ENCODE measurements around the gene HTD2.
"Not testable (repeated sequence)": the region's sequence is repeated elsewhere in the genome, so short reads cannot be mapped to it uniquely, and the experiment has no call there.

Gene HTD2

DNA sequence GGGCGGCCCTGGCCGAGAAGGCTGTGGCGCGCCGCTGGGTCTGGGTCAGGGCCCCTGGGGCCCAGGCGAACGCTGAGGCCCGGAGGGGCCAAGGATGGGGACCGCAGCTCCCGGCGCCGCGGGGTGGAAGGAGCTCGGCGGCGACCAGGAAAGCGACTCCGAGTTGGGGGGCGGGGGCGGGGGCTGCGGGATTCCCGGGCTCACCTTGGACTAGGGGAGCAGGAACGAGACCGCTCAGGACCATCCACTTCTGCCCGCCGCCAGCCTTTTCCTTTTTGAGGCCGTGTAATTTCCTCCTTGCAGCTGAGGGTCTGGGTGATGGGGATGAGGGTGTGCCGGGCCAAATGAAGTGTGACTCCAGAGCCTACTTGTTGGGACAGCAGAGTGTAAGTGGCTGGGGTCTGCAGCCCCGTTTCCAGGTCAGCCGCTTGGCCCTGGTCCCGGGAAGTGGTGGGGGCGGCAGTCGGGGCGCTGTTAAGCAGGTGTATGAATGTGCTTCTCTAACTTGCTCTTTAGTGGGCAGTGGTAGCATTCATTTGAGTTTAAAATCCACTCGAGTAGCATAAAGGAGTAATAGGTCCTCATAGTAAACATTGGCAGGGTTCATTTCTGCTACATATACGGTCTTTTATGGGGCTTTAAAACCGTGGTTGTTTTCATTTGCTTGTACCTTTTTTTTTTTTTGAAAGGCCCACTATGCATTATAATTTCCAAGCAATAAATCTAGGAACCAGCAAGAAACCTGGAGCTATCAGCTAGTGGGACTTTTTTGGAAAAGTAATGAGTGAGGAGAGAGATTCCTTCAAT is 27.1 kb downstream of the HTD2 start:
- peak; percentile 18 to 23 for ATAC-seq

DNA sequence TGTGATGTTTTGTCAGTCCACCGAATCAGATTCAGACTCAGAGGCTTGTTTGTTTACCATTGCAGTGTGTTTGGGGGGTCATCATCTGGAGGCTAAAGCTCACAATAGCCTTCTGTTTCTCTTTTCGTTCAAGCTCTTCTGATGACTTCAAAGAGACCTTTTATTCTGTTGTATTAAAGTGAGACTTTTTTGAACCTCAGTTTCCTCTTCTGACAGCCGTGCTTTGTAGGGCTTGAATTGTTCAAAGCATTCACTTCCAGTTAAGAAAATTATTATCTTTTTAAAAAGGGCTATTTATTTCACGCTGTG is 27.6 kb downstream of the HTD2 start:
- no peak for ATAC-seq

DNA sequence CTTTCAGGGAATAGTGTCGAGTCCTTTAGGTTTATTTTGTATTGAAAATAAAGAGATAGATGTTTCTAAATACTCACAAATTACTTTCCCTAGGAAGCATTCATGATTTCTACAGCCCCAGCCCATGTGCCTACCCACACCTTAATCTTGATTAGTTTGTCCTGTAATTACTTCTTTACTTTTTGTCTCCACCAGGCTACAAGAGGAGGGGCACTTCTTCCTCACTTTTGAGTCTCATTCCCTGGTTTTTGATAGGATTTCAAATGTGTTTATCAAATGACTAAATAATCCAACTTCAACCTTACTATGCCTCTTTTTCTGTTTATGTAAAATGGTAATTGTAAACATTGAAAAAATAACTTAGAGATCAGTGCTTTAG is 28.2 kb downstream of the HTD2 start:
- no peak for ATAC-seq

DNA sequence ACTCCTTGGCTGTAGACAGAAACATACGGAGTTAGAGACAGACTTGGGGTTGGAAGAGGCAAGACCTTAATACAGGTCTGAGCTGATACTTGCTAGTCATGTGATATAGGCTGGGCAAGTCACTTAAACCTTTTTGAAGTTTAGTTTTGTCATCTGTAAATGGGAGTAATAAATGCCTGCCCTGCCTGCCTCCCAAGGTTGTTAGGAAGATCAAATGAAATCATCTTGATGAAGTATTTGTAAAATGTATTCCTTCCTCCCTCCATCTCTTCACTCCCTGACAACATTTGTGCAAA is 29.3 kb downstream of the HTD2 start:
- ATAC-seq = no peak

DNA sequence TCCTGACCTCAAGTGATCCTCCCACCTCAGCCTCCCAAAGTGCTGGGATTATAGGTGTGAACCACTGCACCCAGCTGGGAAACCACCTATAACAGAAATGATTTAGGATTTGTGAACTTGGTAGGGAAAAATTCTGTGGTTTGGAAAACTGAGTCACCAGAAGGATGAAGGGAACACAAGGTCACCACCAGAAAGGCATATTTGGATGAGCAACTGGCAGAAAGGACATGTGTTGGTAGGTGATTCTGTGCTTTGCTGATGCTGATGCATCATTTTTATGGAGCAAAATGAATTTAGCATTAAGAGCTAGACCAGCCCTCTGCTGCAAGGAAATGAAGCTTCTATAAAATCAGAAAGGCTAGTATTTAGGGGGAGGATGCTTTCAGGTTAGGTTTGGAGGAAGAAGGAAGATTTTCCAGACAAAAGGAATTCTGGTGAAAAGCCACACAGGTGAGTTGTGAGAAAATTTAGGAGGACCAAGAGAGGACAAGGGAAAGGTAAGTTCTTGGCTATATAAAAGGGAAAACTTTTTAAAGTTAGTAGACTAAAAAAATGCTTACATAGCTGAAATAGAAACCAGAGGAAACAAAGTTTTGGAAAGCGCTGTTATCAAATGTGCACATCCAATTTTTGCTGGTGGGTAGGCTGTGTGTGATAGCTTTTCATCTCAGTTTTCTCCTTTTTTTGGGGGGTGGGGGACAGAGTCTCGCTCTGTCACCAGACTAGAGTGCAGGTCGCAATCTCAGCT is 30.0 kb downstream of the HTD2 start:
- no peak for ATAC-seq

DNA sequence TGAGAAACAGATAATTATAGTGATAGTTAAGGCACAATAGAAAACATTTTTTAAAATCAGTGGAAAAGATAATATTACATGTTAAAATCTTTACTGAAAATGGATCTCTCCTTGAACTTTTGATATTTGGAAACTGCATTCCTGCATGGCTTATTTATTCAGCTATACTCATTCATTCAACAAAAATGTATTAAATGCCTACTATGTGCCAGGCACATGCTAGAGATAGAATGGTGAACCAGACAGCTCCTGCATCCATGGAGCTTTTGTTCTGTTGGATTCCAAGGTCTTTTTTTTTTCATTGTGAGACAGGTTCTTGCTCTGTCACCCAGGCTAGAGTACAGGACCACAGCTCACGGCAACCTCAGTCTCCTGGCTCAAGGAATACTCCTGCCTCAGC is 30.9 kb downstream of the HTD2 start:
- ATAC-seq = no peak

DNA sequence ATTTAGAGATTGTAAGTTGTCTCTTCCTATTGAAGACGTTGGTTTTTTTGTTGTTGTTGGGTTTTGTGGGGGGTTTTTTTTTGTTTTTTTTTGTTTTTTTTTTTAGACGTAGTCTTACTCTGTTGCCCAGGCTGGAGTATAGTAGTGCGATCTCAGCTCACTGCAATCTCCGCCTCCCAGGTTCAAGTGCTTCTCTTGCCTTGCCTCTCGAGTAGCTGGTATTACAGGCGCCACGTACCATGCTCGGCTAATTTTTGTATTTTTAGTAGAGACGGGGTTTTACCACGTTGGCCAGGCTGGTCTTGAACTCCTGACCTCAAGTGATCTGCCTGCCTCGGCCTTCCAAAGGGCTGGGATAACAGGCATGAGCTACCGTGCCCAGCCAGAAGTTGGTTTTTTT is 32.8 kb downstream of the HTD2 start:
- not testable (repeated sequence) for ATAC-seq

DNA sequence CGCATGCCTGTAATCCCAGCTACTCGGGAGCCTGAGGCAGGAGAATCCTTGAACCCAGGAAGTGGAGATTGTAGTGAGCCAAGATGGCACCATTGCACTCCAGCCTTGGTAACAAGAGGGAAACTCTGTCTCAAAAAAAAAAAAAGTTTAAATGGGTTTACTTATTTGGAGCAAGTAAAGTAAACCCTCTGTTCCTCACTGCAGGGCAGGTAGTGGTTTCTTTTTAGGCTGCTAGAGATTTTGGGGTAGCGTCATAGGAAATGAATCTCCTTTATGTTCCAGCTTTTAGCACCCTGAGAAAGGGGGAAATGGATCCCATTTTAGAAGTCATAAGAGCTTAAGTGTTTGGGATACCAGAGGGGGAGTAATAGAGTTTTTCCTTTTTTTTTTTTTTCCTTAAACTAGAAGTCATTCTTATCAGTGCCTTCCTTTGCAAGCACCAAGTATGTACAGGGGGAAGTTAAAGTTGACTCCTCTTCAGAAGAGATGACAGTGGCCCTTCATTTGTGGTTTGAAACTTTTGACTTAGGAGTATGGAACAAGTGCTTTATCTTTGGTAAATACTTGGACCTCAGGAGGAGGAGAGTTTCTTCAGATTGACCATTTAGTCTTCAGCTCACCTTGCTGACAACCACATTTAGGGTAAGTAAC is 34.4 kb downstream of the HTD2 start:
- no peak for ATAC-seq

DNA sequence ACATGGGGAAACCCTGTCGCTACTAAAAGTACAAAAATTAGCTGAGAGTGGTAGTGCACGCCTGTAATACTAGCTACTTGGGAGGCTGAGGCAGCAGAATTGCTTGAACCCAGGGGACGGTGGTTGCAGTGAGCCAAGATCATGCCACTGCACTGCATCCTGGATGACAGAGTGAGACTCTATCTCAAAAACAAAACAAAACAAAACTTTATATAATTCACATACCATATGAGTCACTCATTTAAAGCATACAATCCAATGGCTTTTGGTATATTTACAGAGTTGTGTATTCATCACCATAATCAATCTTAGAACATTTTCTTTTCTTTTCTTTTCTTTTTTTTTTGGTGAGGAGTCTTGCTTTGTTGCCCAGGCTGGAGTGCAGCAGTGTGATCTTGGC is 35.1 kb downstream of the HTD2 start:
- no peak for ATAC-seq

DNA sequence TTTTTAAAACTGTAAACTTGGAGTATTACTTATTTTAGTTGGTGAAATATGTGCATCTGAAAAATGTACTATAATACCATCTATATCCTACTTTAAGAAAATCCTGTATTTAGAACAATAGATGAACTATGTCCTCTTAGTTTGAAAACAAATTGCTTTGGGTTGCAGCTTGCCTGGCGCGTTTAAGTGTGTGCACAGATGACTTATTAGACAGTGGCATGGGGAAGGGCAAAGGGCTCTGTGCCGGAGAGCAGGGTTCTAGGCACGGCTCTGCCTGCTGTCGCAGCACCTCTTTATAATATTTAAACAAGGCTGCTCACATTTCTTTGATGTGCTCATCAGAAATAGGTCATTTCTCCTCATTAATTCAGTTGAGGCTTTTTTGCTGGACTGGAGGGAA is 36.4 kb downstream of the HTD2 start:
- ATAC-seq = no peak

DNA sequence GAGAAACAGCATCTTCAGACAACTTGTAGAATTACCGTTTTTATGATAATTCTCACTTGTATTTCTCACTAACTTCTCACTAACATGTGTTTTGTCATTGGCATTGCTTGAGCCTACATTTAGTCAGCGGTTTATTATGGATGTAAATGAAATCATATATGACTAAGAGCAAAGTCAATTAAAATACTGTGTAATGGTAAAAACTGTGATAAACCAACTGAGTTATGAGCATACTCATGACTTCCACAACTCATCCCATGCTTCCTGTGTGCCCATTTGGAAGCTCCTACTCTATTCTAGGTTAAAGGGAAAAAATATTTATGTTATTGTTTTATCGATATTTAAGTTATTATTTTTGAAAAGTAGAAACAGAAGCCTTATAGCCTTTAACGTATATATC is 39.1 kb downstream of the HTD2 start:
- no peak for ATAC-seq

DNA sequence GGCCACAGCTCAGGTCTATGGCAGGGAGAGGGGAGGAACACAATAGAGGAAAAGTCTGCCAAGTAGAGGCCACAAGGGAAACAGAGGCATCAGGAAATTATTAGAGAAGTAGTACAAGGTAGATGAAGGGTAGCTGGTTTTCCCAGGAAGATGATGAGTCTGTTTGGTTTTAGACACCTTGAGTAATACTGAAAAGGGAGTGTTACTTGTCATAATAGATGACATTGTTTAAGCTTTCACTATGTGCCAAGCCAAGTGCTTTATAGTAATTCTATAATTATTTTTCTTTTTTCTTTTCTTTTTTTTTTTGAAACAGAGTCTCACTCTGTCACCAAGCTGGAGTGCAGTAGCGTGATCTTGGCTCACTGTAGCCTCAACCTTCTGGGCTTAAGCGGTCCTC is 40.0 kb downstream of the HTD2 start:
- peak; percentile 45 to 53 for ATAC-seq

DNA sequence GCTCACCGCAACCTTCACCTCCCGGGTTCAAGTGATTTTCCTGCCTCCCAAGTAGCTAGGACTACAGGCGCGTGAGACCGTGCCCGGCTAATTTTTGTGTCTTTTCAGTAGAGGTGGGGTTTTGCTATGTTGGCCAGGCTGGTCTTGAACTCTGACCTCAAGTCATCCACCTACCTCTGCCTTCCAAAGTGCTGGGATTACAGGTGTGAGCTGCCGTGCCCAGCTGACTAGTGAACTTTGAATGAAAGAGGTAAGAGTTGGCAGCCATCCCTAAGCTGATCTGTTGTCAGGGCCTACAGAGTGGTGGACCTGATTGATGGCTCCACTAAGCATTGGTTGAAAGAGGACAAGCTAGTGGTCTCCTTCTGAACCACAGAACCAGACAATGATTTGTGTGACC is 41.7 kb downstream of the HTD2 start:
- ATAC-seq = no peak

DNA sequence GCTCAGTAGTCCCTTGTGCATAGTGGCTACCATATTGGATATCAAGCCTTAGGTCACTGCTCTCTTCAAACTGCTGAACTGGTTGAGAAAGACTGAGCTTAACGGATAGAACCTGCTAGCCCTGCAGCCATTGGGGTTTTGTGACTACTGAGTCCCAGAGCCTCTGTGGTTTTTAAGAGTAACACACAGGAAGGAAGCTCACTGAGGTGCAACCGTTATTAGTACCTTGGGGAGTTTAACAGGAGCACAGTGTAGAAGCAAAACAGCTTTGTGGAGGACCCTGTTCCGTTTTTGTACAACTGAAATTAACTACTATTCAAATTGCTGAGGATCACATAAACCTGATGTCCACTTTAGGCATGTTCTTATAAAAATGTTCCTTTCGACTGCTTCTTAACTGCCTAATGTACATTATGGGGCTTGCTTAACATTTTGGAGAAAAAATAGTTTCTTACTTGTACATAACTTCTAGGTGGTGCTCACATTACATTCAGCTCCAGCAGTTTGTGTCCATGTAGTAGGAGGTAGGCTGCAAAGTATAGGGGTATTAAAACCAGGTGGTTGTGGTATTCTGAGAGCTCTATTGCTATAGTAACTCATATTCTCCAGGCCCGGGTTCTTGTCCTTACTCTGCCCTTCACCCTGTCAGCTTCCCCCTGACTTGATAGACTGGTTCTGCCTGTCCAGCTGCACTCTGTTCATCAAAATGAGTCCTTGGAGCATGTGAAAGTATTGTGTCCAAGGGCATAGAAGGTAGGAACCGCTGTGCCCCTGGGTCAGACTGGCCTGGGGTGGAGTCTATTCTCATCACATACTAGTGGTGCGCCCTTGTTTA is 43.7 kb downstream of the HTD2 start:
- peak; percentile 41 to 48 for ATAC-seq

DNA sequence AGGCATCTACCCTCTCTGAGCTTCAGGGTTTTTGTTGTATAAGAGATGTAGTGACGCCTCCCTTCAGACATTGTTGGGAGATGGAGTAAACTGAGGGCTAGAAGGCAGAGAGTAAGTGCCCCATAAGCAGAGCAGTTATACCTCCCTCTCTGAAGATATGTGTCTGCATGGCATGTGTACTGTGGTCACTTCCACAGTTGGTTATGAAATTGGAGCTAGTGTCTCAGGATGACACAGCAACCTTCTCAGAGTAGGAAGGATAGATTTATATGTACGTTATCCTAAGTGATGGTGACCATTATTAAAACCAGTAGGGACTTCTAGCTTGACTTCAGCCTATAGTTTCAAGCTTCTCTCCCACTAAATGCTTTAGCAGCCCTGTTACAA is 44.3 kb downstream of the HTD2 start:
- no peak for ATAC-seq

DNA sequence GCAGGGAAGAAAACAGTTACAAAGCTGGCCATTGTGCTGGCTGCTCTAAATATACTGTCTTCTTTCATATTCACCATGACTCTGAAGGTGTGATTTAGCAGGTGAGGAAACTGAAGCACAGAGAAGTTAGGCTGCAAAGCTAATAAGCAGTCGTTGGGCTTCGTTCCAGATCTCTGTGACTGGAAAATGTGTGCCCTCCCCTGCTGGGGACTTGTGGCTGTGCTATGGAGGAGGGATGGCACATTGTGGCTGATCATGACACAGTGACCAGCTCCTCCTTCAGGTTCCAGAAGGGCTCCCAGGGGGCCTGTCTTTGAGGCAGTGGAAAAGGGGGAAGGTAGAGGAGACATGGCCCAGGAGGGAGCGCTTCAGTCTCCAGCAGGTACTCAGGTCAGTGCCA is 45.6 kb downstream of the HTD2 start:
- ATAC-seq = no peak

DNA sequence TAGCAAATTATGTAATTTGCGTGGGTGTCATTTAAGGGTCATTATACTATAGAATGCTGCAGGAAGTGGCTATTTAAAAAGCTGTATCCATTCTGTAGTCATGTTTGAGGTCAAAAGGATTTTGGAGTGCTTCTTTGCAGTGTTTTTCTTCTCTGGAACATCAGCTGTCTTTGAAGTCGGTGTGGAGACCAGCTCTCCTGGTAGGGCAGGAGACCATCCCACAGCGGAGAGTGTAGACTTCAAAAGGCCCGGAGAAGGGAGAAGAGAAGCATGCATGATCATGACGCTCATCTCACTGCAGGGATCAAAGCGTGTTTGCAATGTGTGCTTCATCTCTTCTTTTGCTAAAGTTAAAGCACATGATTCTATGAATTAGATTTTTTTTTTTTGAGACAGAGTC is 46.3 kb downstream of the HTD2 start:
- no peak for ATAC-seq

DNA sequence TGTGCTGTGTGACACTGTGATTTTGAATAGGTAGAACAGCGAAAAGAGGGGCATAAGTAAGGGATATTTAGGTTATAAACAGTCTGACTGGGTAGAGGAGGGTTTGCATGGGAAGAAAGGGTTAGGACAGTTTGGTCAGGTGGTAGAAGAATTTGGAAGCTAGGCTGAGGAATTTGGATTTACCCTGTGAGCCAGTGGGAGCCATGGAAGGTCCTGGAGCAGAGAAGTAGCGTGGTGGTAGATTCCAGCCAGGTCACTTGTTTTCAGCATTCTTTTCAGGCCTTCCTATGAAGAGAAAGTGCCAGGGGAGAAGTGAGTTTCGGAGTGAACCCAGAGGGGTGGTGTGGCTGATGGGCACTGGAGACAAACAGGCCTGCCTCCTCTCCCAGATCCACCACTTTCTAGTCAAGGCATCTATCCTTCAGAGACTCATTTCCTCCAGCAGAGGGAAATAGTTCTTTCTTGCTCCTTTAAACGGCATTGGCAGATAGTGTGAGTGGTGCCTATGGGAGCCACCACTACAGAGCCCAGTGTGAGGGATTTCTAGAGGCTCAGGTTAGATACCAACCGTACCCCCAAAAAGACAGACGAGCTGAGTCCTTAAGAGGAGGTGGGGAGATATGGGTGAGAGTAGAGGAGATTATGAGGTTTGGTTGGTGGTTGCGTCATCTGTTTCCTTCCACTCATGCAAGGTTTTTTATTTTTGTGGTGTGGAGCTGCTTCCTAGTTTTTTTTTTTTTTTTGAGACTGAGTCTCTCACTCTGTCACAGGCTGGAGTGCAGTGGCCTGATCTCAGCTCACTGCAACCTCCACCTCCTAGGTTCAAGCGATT is 47.6 kb downstream of the HTD2 start:
- no peak for ATAC-seq

DNA sequence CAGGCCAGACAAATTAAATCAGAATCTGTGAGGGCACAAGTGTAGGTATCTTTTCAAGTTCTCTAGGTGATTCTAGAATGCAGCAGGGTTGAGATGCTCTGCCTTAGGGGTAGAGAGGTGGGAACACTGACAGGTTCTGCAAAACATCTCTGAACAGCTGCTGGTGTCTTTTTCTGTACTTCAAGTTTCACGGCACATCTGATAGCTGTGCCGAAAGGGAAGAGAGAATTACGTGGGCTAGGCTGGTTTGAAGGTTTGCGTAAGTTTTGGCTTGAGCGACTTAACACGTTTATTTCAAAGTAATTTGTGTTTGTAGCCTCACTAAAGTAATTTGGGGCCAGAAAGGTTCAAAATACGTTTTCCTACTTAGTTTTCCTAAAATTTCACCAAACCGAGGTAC is 48.9 kb downstream of the HTD2 start:
- ATAC-seq = no peak

DNA sequence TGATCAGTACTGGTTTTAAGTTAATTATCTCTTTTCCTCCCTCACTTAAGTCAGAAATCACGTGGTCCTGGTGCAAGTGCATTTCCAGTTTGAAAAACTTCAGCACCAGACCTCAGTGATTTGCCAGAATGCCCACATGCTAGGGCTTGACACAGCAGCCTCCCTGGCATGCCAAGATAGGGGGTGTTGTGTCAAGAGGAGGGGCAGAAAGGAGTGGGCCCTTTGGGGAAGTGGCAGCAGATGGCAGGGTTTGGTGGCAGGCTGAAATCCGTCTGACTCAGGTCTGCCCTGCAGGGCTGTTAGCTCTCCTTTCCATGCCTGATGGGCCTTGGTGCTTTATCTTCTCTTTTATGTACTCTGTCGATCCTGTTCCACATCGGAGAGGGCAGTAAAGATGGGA is 49.7 kb downstream of the HTD2 start:
- no peak for ATAC-seq

DNA sequence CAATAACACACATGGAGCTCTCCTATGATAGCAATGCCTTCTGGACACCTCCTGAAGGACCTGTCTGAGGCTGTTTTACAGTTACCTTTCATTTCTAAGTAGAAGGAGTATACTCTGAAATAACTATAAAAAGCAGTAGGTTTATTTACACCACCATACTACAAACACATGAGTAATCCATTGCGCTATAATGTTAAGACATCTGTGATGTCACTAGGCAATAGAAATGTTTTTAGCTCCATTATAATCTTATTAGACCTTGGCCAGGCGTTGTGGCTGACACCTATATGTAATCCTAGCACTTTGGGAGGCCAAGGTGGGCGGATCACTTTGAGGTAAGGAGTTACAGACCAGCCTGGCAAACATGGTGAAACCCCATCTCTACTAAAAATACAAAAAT is 51.1 kb downstream of the HTD2 start:
- ATAC-seq = no peak

DNA sequence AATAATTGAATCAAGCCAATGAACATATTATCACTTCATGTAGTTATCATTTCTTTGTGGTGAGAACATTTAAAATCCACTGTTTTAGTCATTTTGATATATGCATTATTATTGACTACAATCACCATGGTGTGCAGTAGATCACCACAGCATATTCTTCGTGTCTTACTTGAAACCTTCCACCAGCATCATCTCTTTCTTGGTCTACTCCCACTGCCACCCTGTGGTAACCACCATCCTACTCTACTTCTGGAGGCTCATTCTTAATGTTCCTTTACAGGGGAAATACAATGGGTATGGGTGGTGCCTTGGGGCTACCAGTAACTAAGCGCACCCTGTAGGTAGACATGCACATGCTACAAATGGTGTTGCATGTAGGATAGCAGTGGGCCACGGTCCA is 51.8 kb downstream of the HTD2 start:
- peak; percentile 55 to 72 for ATAC-seq

DNA sequence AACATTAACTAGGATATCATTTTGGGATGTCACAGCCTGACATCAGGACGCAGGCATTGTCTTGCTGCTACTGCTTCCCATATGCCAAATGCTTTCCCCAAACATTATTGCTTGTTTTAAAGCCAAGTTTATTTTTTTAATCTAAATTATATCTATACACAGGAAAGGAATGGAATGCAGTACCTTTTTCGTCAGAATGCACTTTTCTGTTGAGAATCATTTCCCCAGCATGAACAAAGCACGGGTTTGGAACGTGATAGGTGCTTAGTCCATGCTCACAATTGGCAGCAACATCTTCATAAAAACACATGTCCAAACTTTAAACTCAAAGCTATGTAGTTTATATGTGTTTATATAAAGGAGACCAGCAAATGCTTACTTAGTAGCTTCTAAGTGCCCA is 52.5 kb downstream of the HTD2 start:
- ATAC-seq = no peak

Measured in activated CD4-positive, CD25-positive, alpha-beta regulatory T cell treated with anti-CD3 and anti-CD28 coated beads, Interleukin-2, amount 50 U/mL, for 24 hours (primary cell).